KMS-11 (cell line): ENCODE measurements around the gene ATXN10.

ENCODE experiments used
- H2AFZ ChIP-seq: fragments of 200-600 bp; sonication (generic); 2 replicates; pipeline ENCODE4 v1.6.1; 2016; ENCODE audit warnings: antibody characterized with exemption, mixed run types, low read depth
- H3K27ac ChIP-seq: fragments of 200-600 bp; sonication (generic); 2 replicates; pipeline ENCODE4 v1.6.1; 2016; ENCODE audit warnings: mild to moderate bottlenecking, mixed run types
- H3K27me3 ChIP-seq: fragments of 200-600 bp; sonication (generic); 2 replicates; pipeline ENCODE4 v1.6.1; 2017; ENCODE audit warnings: mild to moderate bottlenecking, low read depth, mixed run types, moderate library complexity; ENCODE audit not compliant: insufficient read depth
- H3K36me3 ChIP-seq: fragments of 200-600 bp; sonication (generic); 2 replicates; pipeline ENCODE4 v1.6.1; 2017; ENCODE audit warnings: mild to moderate bottlenecking, mixed run types; ENCODE audit not compliant: insufficient read depth
- H3K4me1 ChIP-seq: fragments of 200-600 bp; sonication (generic); 2 replicates; pipeline ENCODE4 v1.6.1; 2016; ENCODE audit warnings: mild to moderate bottlenecking, low read depth, mixed run types; ENCODE audit not compliant: poor library complexity, severe bottlenecking
- H3K4me2 ChIP-seq: fragments of 200-600 bp; sonication (generic); 2 replicates; pipeline ENCODE4 v1.7.0; 2016; ENCODE audit warnings: mild to moderate bottlenecking, mixed run types
- H3K4me3 ChIP-seq: fragments of 200-600 bp; sonication (generic); IDR thresholded peaks from 2 replicates; pipeline ENCODE4 v1.6.1; 2017; ENCODE audit warnings: low read depth, low read length, mixed read lengths; ENCODE audit not compliant: insufficient read depth
- H3K79me2 ChIP-seq: fragments of 200-600 bp; sonication (generic); 2 replicates; pipeline ENCODE4 v1.6.1; 2016; ENCODE audit warnings: low read depth, mixed run types; ENCODE audit not compliant: insufficient read depth
- H3K9ac ChIP-seq: fragments of 200-600 bp; sonication (generic); 2 replicates; pipeline ENCODE4 v1.6.1; 2016; ENCODE audit warnings: mild to moderate bottlenecking, mixed run types
- H4K20me1 ChIP-seq: fragments of 200-600 bp; sonication (generic); 2 replicates; pipeline ENCODE4 v1.6.1; 2016; ENCODE audit warnings: mild to moderate bottlenecking, mixed run types; ENCODE audit not compliant: insufficient read depth
- CTCF ChIP-seq: fragments of 200-600 bp; sonication (generic); conservative IDR thresholded peaks from 2 replicates; pipeline ENCODE4 v1.6.1; 2017; ENCODE audit warnings: low read depth, mild to moderate bottlenecking, antibody characterized with exemption, low read length, moderate library complexity, mixed read lengths

Gene ATXN10

GRCh38 chr22:45722006-45722405 lies 50.4 kb downstream of the ATXN10 start:
- TF ChIP-seq CTCF: no peak

GRCh38 chr22:45726081-45726480 lies 54.4 kb downstream of the ATXN10 start:
- Histone ChIP-seq H3K27ac (no peak overlapping the region), H3K79me2 (peaks cover 27% of the 10 kb centered on the region; the same call in 1 of the 2 replicates), H3K36me3 (peaks cover 5% of the 10 kb centered on the region; the same call in 1 of the 2 replicates), H2AFZ (no peak overlapping the region), H4K20me1 (no peaks in the 10 kb centered on the region), H3K4me3 (no peak overlapping the region), H3K27me3 (no peaks in the 10 kb centered on the region), H3K9ac (no peak overlapping the region), H3K4me1 (peaks cover 48% of the 10 kb centered on the region), H3K4me2 (no peak overlapping the region)
- TF ChIP-seq CTCF: no peak

More at GRCh38 chr22:45722006-45722405, 50.4 kb downstream of the ATXN10 start:
- no peaks in the 10 kb centered on the region for H3K27me3 ChIP-seq
- no peak overlapping the region for H3K27ac ChIP-seq
- H3K36me3 ChIP-seq: no peaks in the 10 kb centered on the region; the same call in 1 of the 2 replicates
- peaks cover 20% of the 10 kb centered on the region for H3K4me1 ChIP-seq
- H3K9ac ChIP-seq: no peak overlapping the region
- H3K79me2 ChIP-seq: peaks cover 19% of the 10 kb centered on the region; the same call in 1 of the 2 replicates
- no peak overlapping the region for H3K4me2 ChIP-seq
- H4K20me1 ChIP-seq: no peaks in the 10 kb centered on the region
- no peak overlapping the region for H3K4me3 ChIP-seq
- H2AFZ ChIP-seq: no peak overlapping the region

- no peak overlapping the region for H3K9ac ChIP-seq
- no peak overlapping the region for H3K27ac ChIP-seq
- no peak overlapping the region for H3K4me3 ChIP-seq
- H4K20me1 ChIP-seq: no peaks in the 10 kb centered on the region
- H3K79me2 ChIP-seq: peaks cover 15% of the 10 kb centered on the region; the same call in 1 of the 2 replicates
- H3K4me2 ChIP-seq: no peak overlapping the region
- no peak overlapping the region for H2AFZ ChIP-seq
- no peaks in the 10 kb centered on the region for H3K27me3 ChIP-seq
- TF ChIP-seq CTCF: no peak
- peaks cover 28% of the 10 kb centered on the region for H3K4me1 ChIP-seq
- peaks cover 5% of the 10 kb centered on the region; the same call in 1 of the 2 replicates for H3K36me3 ChIP-seq
Observed at GRCh38 chr22:45731041-45731797, 59.6 kb downstream of the ATXN10 start.

GRCh38 chr22:45731798-45732495 lies 60.3 kb downstream of the ATXN10 start:
- H3K79me2 ChIP-seq: peaks cover 8% of the 10 kb centered on the region; the same call in 1 of the 2 replicates
- no peak overlapping the region for H3K9ac ChIP-seq
- H3K4me1 ChIP-seq: peaks cover 28% of the 10 kb centered on the region
- no peaks in the 10 kb centered on the region for H3K27me3 ChIP-seq
- no peak overlapping the region for H2AFZ ChIP-seq
- no peak overlapping the region for H3K4me2 ChIP-seq
- peak; percentile 35; the same call in 1 of the 2 replicates for TF ChIP-seq CTCF
- H3K4me3 ChIP-seq: no peak overlapping the region
- H4K20me1 ChIP-seq: no peaks in the 10 kb centered on the region
- H3K27ac ChIP-seq: no peak overlapping the region
- H3K36me3 ChIP-seq: peaks cover 5% of the 10 kb centered on the region; the same call in 1 of the 2 replicates
